Calu3 (cell line): Measurements from ENCODE around the gene DLG2. TPM values are rescaled to one million over a fixed set of nuclear protein-coding genes. Genes with fewer than 3 reads are reported as not detected.

Source experiments
- BruUV-seq: library from RNA; stranded (reverse); fragments of 400-500 nt; replicated peaks from 2 replicates; lab custom pipeline; 2021; lab: Mats Ljungman, UMichigan
- CTCF ChIA-PET: fragments of 300-600 bp; sonication (Branson Sonifier 250); formaldehyde crosslinking; loops from one replicate; lab custom pipeline; 2022; ENCODE audit warnings: antibody characterized with exemption; lab: Charles Lee
- DNase-seq: peaks from one replicate; pipeline ENCODE4 v3.0.0; 2022
- H3K27ac Mint-ChIP-seq: one replicate; pipeline ENCODE4 v1.8.0; 2022; ENCODE audit warnings: mixed read lengths; ENCODE audit not compliant: unreplicated experiment
- H3K27me3 Mint-ChIP-seq: one replicate; pipeline ENCODE4 v1.8.0; 2022; ENCODE audit warnings: mixed read lengths; ENCODE audit not compliant: unreplicated experiment
- H3K36me3 Mint-ChIP-seq: one replicate; pipeline ENCODE4 v1.8.0; 2022; ENCODE audit warnings: mild to moderate bottlenecking, moderate library complexity, mixed read lengths; ENCODE audit not compliant: insufficient read depth, unreplicated experiment
- H3K4me1 Mint-ChIP-seq: one replicate; pipeline ENCODE4 v1.8.0; 2022; ENCODE audit warnings: mild to moderate bottlenecking, low read depth, mixed read lengths; ENCODE audit not compliant: unreplicated experiment
- H3K4me3 Mint-ChIP-seq: one replicate; pipeline ENCODE4 v1.8.0; 2022; ENCODE audit warnings: mild to moderate bottlenecking, low read depth, moderate library complexity, mixed read lengths; ENCODE audit not compliant: unreplicated experiment
- H3K9me3 Mint-ChIP-seq: one replicate; pipeline ENCODE4 v1.8.0; 2022; ENCODE audit warnings: low read depth, mixed read lengths; ENCODE audit not compliant: unreplicated experiment
- CTCF ChIP-seq: fragments of 200-600 bp; IDR thresholded peaks from one replicate; pipeline ENCODE4 v1.8.0; 2022; ENCODE audit warnings: antibody characterized with exemption; ENCODE audit not compliant: unreplicated experiment
- intact Hi-C: fragments of 100-400 bp; cut with micrococcal nuclease; formaldehyde crosslinking; loops from one replicate; pipeline ENCODE4 v1.10.0; 2022; ENCODE audit not compliant: unreplicated experiment
- total RNA-seq: library from RNA; stranded (reverse); gene quantifications from 2 replicates; pipeline ENCODE4 v1.2.3, GENCODE V29; 2022

The DLG2 gene
- total RNA-seq, 1 experiment from 2014 or later: 0.71 TPM

GRCh38 chr11:85040166-85040565 is 587.0 kb downstream of the DLG2 start:
- BruUV-seq: no TSS peak
- no peak overlapping the region for H3K4me3 Mint-ChIP-seq
- DNase-seq: no peak
- H3K36me3 Mint-ChIP-seq: no peaks in the 10 kb centered on the region
- H3K27me3 Mint-ChIP-seq: no peaks in the 10 kb centered on the region
- no peaks in the 10 kb centered on the region for H3K4me1 Mint-ChIP-seq
- no peaks in the 10 kb centered on the region for H3K9me3 Mint-ChIP-seq
- intact Hi-C loops: no loop called here
- CTCF ChIA-PET: no interaction called here
- TF ChIP-seq CTCF: no peak
- H3K27ac Mint-ChIP-seq: no peak overlapping the region

- Mint-ChIP-seq H3K27ac (no peak overlapping the region), H3K36me3 (no peaks in the 10 kb centered on the region), H3K9me3 (no peaks in the 10 kb centered on the region), H3K4me3 (no peak overlapping the region), H3K4me1 (no peaks in the 10 kb centered on the region), H3K27me3 (no peaks in the 10 kb centered on the region)
- no peak for TF ChIP-seq CTCF
- intact Hi-C loops: no loop called here
- CTCF ChIA-PET: no interaction called here
- no peak for DNase-seq
- BruUV-seq: no TSS peak
Measured at GRCh38 chr11:85029964-85030363, 597.2 kb downstream of the DLG2 start.

- no peak for DNase-seq
- TF ChIP-seq CTCF: no peak
- no TSS peak for BruUV-seq
- CTCF ChIA-PET: no interaction called here
- H3K27me3 Mint-ChIP-seq: no peaks in the 10 kb centered on the region
- intact Hi-C loops: no loop called here
- no peaks in the 10 kb centered on the region for H3K36me3 Mint-ChIP-seq
- H3K9me3 Mint-ChIP-seq: no peaks in the 10 kb centered on the region
- no peaks in the 10 kb centered on the region for H3K4me1 Mint-ChIP-seq
- H3K27ac Mint-ChIP-seq: no peak overlapping the region
- no peak overlapping the region for H3K4me3 Mint-ChIP-seq
Measured at GRCh38 chr11:85028329-85029101, 598.6 kb downstream of the DLG2 start.

- CTCF ChIA-PET: no interaction called here
- Mint-ChIP-seq H3K4me1 (no peaks in the 10 kb centered on the region), H3K27ac (no peak overlapping the region), H3K36me3 (no peaks in the 10 kb centered on the region), H3K9me3 (no peaks in the 10 kb centered on the region), H3K27me3 (no peaks in the 10 kb centered on the region), H3K4me3 (no peak overlapping the region)
- intact Hi-C loops: no loop called here
- TF ChIP-seq CTCF: no peak
- no TSS peak for BruUV-seq
- no peak for DNase-seq
Measured at GRCh38 chr11:85027346-85027745, 599.8 kb downstream of the DLG2 start.
